Activated T-helper 2 cell treated with anti-CD3 and anti-CD28 coated beads, Interferon-gamma antibody, Interleukin-2, Interleukin-4, amounts not matched to agents 10 μg/mL and 5 μg/mL and 100 μg/mL, durations not matched to agents 14 hours and 24 hours and 36 hours (primary cell): ENCODE results near the gene TPM3. TPM values are rescaled to one million over a fixed set of nuclear protein-coding genes. Genes with fewer than 3 reads are reported as not detected.

ENCODE experiments used
- total RNA-seq: library from RNA; stranded (reverse); gene quantifications from 2 replicates; pipeline ENCODE4 v1.2.3, GENCODE V29; 2022

Gene TPM3
- total RNA-seq, 1 donor from 2014 or later: 759 TPM

Other genes starting within 250 kb of the TPM3 start
- 124 TPM in 2 replicates for gene DENND4B, start 245.4 kb downstream of the TPM3 start, total RNA-seq
- 71.6 and 79.1 TPM in 2 replicates for gene CRTC2, start 233.5 kb downstream of the TPM3 start, total RNA-seq
- gene SLC39A1, start 228.6 kb downstream of the TPM3 start, total RNA-seq: 74.8 and 76.5 TPM in 2 replicates
- gene CREB3L4, start 224.2 kb downstream of the TPM3 start, total RNA-seq: 12.5 TPM in 2 replicates
- 148 and 152 TPM in 2 replicates for gene JTB, start 214.4 kb downstream of the TPM3 start, total RNA-seq
- gene RAB13, start 205.8 kb downstream of the TPM3 start, total RNA-seq: 5.7 and 7.6 TPM in 2 replicates
- gene RPS27, start 201.3 kb downstream of the TPM3 start, total RNA-seq: 1,296 and 1,372 TPM in 2 replicates
- gene NUP210L, start 37.0 kb downstream of the TPM3 start, total RNA-seq: 0.05 and 0.07 TPM in 2 replicates
- not detected in 2 replicates for gene CFAP141, start 14.2 kb upstream of the TPM3 start, total RNA-seq
- gene UBAP2L, start 28.9 kb upstream of the TPM3 start, total RNA-seq: 259 and 263 TPM in 2 replicates
- 112 and 113 TPM in 2 replicates for gene HAX1, start 80.5 kb upstream of the TPM3 start, total RNA-seq
- gene AQP10, start 129.0 kb upstream of the TPM3 start, total RNA-seq: not detected in 2 replicates
- gene ATP8B2, start 133.4 kb upstream of the TPM3 start, total RNA-seq: 44.0 and 47.0 TPM in 2 replicates
- gene IL6R, start 213.2 kb upstream of the TPM3 start, total RNA-seq: 1.6 and 2.2 TPM in 2 replicates